ENCODE results near the gene CKB.

Gene CKB

GRCh38 chr14:103488071-103488470 is 34.6 kb downstream of the CKB start:
- TF ChIP-seq TAF1 (IDR thresholded peaks at IDR 0.05; ENCODE audit: borderline replicate concordance, insufficient read depth, low read length), result no peak
- TF ChIP-seq, protein P1, sequence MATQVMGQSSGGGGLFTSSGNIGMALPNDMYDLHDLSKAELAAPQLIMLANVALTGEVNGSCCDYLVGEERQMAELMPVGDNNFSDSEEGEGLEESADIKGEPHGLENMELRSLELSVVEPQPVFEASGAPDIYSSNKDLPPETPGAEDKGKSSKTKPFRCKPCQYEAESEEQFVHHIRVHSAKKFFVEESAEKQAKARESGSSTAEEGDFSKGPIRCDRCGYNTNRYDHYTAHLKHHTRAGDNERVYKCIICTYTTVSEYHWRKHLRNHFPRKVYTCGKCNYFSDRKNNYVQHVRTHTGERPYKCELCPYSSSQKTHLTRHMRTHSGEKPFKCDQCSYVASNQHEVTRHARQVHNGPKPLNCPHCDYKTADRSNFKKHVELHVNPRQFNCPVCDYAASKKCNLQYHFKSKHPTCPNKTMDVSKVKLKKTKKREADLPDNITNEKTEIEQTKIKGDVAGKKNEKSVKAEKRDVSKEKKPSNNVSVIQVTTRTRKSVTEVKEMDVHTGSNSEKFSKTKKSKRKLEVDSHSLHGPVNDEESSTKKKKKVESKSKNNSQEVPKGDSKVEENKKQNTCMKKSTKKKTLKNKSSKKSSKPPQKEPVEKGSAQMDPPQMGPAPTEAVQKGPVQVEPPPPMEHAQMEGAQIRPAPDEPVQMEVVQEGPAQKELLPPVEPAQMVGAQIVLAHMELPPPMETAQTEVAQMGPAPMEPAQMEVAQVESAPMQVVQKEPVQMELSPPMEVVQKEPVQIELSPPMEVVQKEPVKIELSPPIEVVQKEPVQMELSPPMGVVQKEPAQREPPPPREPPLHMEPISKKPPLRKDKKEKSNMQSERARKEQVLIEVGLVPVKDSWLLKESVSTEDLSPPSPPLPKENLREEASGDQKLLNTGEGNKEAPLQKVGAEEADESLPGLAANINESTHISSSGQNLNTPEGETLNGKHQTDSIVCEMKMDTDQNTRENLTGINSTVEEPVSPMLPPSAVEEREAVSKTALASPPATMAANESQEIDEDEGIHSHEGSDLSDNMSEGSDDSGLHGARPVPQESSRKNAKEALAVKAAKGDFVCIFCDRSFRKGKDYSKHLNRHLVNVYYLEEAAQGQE (IDR thresholded peaks at IDR 0.05; ENCODE audit: insufficient read depth in 1 of 2, low read depth in 2 of 2, low read length in 2 of 2), result no peak
- TF ChIP-seq POLR2AphosphoS5 (IDR thresholded peaks at IDR 0.05; ENCODE audit: low read depth, low read length), result no peak
- TF ChIP-seq SIN3A (IDR thresholded peaks at IDR 0.05; ENCODE audit: borderline replicate concordance, insufficient read depth, low read length), result no peak
- TF ChIP-seq FOXP2 (optimal IDR thresholded peaks at IDR 0.05; ENCODE audit: borderline replicate concordance, extremely low read depth, extremely low read length, insufficient read depth), result no peak

GRCh38 chr14:103485504-103485903 is 37.1 kb downstream of the CKB start:
- TF ChIP-seq TAF1 (IDR thresholded peaks at IDR 0.05; ENCODE audit: borderline replicate concordance, insufficient read depth, low read length) (no peak), FOXP2 (optimal IDR thresholded peaks at IDR 0.05; ENCODE audit: borderline replicate concordance, extremely low read depth, extremely low read length, insufficient read depth) (no peak), SIN3A (IDR thresholded peaks at IDR 0.05; ENCODE audit: borderline replicate concordance, insufficient read depth, low read length) (no peak), POLR2AphosphoS5 (IDR thresholded peaks at IDR 0.05; ENCODE audit: low read depth, low read length) (no peak)
- TF ChIP-seq, protein P1 (IDR thresholded peaks at IDR 0.05; ENCODE audit: insufficient read depth in 1 of 2, low read depth in 2 of 2, low read length in 2 of 2), result no peak

DNA sequence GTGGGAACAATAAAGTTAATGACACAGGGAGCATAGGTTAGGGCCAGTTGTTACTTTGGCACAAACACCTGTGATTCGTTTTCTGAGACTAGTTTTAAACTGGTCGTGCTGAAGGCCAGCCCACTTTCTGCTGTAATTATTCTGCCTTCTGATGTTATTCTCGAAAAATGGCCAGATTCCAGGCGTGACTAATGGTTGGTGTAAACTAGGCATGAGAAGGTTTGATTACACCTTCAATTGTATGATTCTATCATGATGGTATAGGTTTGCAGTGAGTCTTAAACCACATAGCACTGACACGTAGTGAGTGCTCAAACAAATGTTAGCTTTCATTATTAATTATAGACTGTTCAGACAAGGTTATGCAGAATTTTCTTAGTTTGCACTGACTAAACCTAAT is 39.0 kb downstream of the CKB start:
- no peak for TF ChIP-seq POLR2AphosphoS5 (IDR thresholded peaks at IDR 0.05; ENCODE audit: low read depth, low read length)
- TF ChIP-seq SIN3A (IDR thresholded peaks at IDR 0.05; ENCODE audit: borderline replicate concordance, insufficient read depth, low read length), result no peak
- no peak for TF ChIP-seq TAF1 (IDR thresholded peaks at IDR 0.05; ENCODE audit: borderline replicate concordance, insufficient read depth, low read length)
- TF ChIP-seq, protein P1 (IDR thresholded peaks at IDR 0.05; ENCODE audit: insufficient read depth in 1 of 2, low read depth in 2 of 2, low read length in 2 of 2), result no peak
- no peak for TF ChIP-seq FOXP2 (optimal IDR thresholded peaks at IDR 0.05; ENCODE audit: borderline replicate concordance, extremely low read depth, extremely low read length, insufficient read depth)

GRCh38 chr14:103480595-103480994 is 42.0 kb downstream of the CKB start:
- no peak for TF ChIP-seq FOXP2 (optimal IDR thresholded peaks at IDR 0.05; ENCODE audit: borderline replicate concordance, extremely low read depth, extremely low read length, insufficient read depth)
- no peak for TF ChIP-seq SIN3A (IDR thresholded peaks at IDR 0.05; ENCODE audit: borderline replicate concordance, insufficient read depth, low read length)
- TF ChIP-seq, protein P1 (IDR thresholded peaks at IDR 0.05; ENCODE audit: insufficient read depth in 1 of 2, low read depth in 2 of 2, low read length in 2 of 2), result no peak
- no peak for TF ChIP-seq POLR2AphosphoS5 (IDR thresholded peaks at IDR 0.05; ENCODE audit: low read depth, low read length)
- no peak for TF ChIP-seq TAF1 (IDR thresholded peaks at IDR 0.05; ENCODE audit: borderline replicate concordance, insufficient read depth, low read length)

DNA sequence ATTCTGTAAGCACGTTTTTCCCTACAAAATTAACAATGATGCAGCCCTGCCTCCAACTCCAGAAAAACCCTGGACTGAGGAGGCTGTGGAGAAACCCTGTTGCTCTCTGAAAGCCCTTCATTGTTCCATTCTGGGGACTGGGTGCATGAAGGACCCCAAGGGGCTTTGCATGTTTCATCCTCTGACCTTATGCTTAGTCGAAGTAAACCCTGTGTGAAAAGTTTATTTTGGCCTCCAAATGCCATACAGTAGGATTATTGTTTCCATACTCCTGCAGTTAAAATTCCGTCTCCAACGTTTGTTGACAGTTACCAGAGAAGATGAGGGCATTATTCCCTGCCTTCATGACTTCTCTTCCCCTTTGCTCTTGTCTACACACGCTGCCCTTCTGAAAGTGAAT is 46.0 kb downstream of the CKB start:
- TF ChIP-seq, protein P1 (IDR thresholded peaks at IDR 0.05; ENCODE audit: insufficient read depth in 1 of 2, low read depth in 2 of 2, low read length in 2 of 2), result no peak
- TF ChIP-seq POLR2AphosphoS5 (IDR thresholded peaks at IDR 0.05; ENCODE audit: low read depth, low read length), result no peak
- no peak for TF ChIP-seq SIN3A (IDR thresholded peaks at IDR 0.05; ENCODE audit: borderline replicate concordance, insufficient read depth, low read length)
- no peak for TF ChIP-seq TAF1 (IDR thresholded peaks at IDR 0.05; ENCODE audit: borderline replicate concordance, insufficient read depth, low read length)
- no peak for TF ChIP-seq FOXP2 (optimal IDR thresholded peaks at IDR 0.05; ENCODE audit: borderline replicate concordance, extremely low read depth, extremely low read length, insufficient read depth)
